Uterus (tissue), 4 donors: ENCODE results near the gene TEPSIN. TPM values are rescaled to one million over a fixed set of nuclear protein-coding genes. Genes with fewer than 3 reads are reported as not detected.
A peak's percentile ranks its signal among the peaks of the same experiment; 100 is the strongest.

Experiments used
- DNase-seq, 2 donors: peaks; one replicate each; pipeline ENCODE4 v3.0.0-alpha.2; 2019 to 2020
- H3K27ac ChIP-seq, 2 donors: fragments of 200-600 bp; sonication (generic); 1 replicate in 1 of 2; 2 replicates in 1 of 2; pipeline ENCODE4 v1.5.1; 2016 to 2018
- H3K27me3 ChIP-seq, 2 donors: fragments of 200-600 bp; sonication (generic); one replicate each; pipeline ENCODE4 v1.5.1; 2018 to 2019; ENCODE audit warnings: control low read depth in 1 of 2
- H3K36me3 ChIP-seq, 2 donors: fragments of 200-600 bp; sonication (generic); one replicate each; pipeline ENCODE4 v1.5.1; 2019; ENCODE audit warnings: control low read depth in 1 of 2
- H3K4me1 ChIP-seq, 2 donors: fragments of 200-600 bp; sonication (generic); one replicate each; pipeline ENCODE4 v1.5.1; 2018 to 2019; ENCODE audit warnings: control low read depth in 1 of 2
- H3K4me3 ChIP-seq, 2 donors: fragments of 200-600 bp; sonication (generic); 1 replicate in 1 of 2; 2 replicates in 1 of 2; pipeline ENCODE4 v1.5.1; 2018 to 2019; ENCODE audit warnings: mild to moderate bottlenecking in 1 of 2
- H3K9me3 ChIP-seq, 2 donors: fragments of 200-600 bp; sonication (generic); one replicate each; pipeline ENCODE4 v1.5.1; 2019; ENCODE audit warnings: control low read depth in 1 of 2
- POLR2A ChIP-seq, 2 donors: fragments of 450-650 bp; IDR thresholded peaks; one replicate each; pipeline ENCODE4 v1.6.1; 2016; ENCODE audit warnings: antibody characterized with exemption in 2 of 2, mild to moderate bottlenecking in 1 of 2, moderate library complexity in 1 of 2
- intact Hi-C: fragments of 100-400 bp; cut with DNase I; formaldehyde crosslinking; loops from one replicate; pipeline ENCODE4 v1.15.1; 2023; ENCODE audit warnings: low total_unique reads
- total RNA-seq, 4 donors: library from RNA; depleted of rRNA in 3 of 4; stranded (reverse); fragments of >200 nt in 3 of 4; gene quantifications; one replicate each; pipeline versions ENCODE4 v1.1.0 to v1.2.4, GENCODE V29; 2014 to 2023
- TF ChIP-seq, protein P1 (sequence below), 4 experiments: fragments of 200-600 bp in 2 of 4; fragments of 450-650 bp in 2 of 4; sonication (generic) in 2 of 4; IDR thresholded peaks; one replicate each; pipeline ENCODE4 v1.5.1; 2016 to 2019; ENCODE audit warnings: antibody characterized with exemption in 4 of 4, mild to moderate bottlenecking in 2 of 4, moderate library complexity in 1 of 4
- donor health status: DM: yes; HTN: yes; CAD: no.

Gene TEPSIN
- total RNA-seq, 4 donors from 2014 or later, result 6.4 to 31.2 (median 22.6) TPM; not detected in 1

GRCh38 chr17:81279278-81280275 lies 40.7 kb upstream of the TEPSIN start:
- no peak for TF ChIP-seq POLR2A (IDR thresholded peaks at IDR 0.05)
- TF ChIP-seq, protein P1, sequence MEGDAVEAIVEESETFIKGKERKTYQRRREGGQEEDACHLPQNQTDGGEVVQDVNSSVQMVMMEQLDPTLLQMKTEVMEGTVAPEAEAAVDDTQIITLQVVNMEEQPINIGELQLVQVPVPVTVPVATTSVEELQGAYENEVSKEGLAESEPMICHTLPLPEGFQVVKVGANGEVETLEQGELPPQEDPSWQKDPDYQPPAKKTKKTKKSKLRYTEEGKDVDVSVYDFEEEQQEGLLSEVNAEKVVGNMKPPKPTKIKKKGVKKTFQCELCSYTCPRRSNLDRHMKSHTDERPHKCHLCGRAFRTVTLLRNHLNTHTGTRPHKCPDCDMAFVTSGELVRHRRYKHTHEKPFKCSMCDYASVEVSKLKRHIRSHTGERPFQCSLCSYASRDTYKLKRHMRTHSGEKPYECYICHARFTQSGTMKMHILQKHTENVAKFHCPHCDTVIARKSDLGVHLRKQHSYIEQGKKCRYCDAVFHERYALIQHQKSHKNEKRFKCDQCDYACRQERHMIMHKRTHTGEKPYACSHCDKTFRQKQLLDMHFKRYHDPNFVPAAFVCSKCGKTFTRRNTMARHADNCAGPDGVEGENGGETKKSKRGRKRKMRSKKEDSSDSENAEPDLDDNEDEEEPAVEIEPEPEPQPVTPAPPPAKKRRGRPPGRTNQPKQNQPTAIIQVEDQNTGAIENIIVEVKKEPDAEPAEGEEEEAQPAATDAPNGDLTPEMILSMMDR (IDR thresholded peaks at IDR 0.05), result no peak
- H3K4me1 ChIP-seq, result no peaks in the 10 kb centered on the region
- no peak overlapping the region for H3K4me3 ChIP-seq

GRCh38 chr17:81278831-81279230 lies 40.0 kb upstream of the TEPSIN start:
- Histone ChIP-seq H3K27me3 (no peaks in the 10 kb centered on the region), H3K36me3 (no peaks in the 10 kb centered on the region), H3K9me3 (no peaks in the 10 kb centered on the region), H3K27ac (no peak overlapping the region), H3K4me3 (no peak overlapping the region), H3K4me1 (no peaks in the 10 kb centered on the region)
- intact Hi-C loops, result no loop called here
- no peak for DNase-seq
- TF ChIP-seq POLR2A (IDR thresholded peaks at IDR 0.05), result no peak
- TF ChIP-seq, protein P1 (IDR thresholded peaks at IDR 0.05), result no peak

More at GRCh38 chr17:81279278-81280275, 40.7 kb upstream of the TEPSIN start:
- Histone ChIP-seq H3K27ac (no peak overlapping the region), H3K27me3 (no peaks in the 10 kb centered on the region), H3K9me3 (no peaks in the 10 kb centered on the region), H3K36me3 (no peaks in the 10 kb centered on the region)
- intact Hi-C loops, result no loop called here
- DNase-seq, result no peak

DNA sequence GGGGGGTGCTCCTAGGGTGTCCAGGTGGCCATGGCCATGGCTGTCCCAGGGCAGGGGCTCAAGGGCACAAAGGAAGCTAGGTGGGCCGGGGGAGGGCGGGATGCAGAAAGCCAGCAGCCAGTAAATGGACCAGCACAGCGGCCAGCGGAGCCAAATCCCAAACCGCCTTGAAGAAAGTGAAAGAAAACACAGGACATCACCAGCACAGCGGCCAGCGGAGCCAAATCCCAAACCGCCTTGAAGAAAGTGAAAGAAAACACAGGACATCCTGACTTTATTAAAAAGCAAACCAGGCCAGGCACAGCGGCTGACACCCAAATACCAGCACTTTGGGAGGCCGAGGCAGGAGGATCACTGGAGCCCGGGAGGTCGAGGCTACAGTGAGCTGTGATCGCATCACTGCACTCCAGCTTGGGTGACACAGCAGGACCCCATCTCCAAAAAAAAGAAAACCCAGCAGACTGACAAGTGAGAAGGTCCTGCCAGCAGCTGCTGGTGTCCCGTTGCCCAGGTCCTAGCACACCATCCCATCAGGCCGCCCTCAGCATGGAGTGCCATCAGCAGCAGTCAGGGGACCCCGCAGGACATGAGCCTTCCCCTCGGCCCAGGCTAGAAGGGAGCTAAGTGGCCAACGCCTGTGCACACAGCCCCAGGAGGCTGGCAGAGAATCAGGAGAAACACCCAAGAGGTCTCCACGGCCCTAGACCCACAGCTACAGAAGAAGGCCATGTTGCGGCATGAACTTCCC lies 39.3 kb upstream of the TEPSIN start:
- Histone ChIP-seq H3K36me3 (no peaks in the 10 kb centered on the region), H3K4me3 (peak overlapping the region in 1 of 2 donors; percentile 9)

DNA sequence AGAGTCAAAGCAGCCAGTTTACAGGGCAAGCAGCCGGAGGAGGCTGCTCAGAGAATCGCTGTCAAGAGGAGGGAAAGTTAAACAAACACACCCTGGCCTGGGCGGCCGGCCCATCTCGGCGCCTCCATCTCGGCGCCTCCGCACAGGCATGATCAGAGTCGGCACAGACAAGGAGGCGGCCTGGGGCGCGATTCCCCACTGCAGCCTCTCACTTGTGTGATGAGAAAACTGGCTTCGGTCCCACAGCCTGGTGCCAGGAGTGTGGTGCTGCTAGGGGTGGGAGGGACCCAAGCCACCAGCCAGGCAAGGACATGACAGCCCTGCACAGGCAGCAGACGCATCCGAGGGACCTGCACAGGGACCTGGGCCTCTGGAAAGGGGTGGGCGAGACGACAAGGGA lies 38.6 kb upstream of the TEPSIN start:
- peak in 1 of 2 donors; percentile 53 for DNase-seq
- Histone ChIP-seq H3K27ac (peak overlapping the region; percentile 29 to 33), H3K9me3 (no peaks in the 10 kb centered on the region), H3K27me3 (no peaks in the 10 kb centered on the region), H3K4me3 (peak overlapping the region in 1 of 2 donors; percentile 9), H3K4me1 (no peaks in the 10 kb centered on the region), H3K36me3 (no peaks in the 10 kb centered on the region)
- intact Hi-C loops, result no loop called here
- TF ChIP-seq POLR2A (IDR thresholded peaks at IDR 0.05), result no peak
- TF ChIP-seq, protein P1 (IDR thresholded peaks at IDR 0.05), result no peak

More for the DNA sequence above, 39.3 kb upstream of the TEPSIN start:
- no peaks in the 10 kb centered on the region for H3K4me1 ChIP-seq
- DNase-seq, result peak in 1 of 2 donors; percentile 82
- no peaks in the 10 kb centered on the region for H3K27me3 ChIP-seq
- intact Hi-C loops, result no loop called here
- TF ChIP-seq, protein P1 (IDR thresholded peaks at IDR 0.05), result no peak
- TF ChIP-seq POLR2A (IDR thresholded peaks at IDR 0.05), result no peak
- H3K9me3 ChIP-seq, result no peaks in the 10 kb centered on the region
- H3K27ac ChIP-seq, result peak overlapping the region; percentile 29 to 33
